HG03342 (cell line): Measurements from ENCODE around the gene OMG.
A peak's percentile ranks its signal among the peaks of the same experiment; 100 is the strongest.
"Not testable (repeated sequence)": the region's sequence is repeated elsewhere in the genome, so short reads cannot be mapped to it uniquely, and the experiment has no call there.

ENCODE experiments used
- ATAC-seq: cut with Tn5 transposase; IDR thresholded peaks from one replicate; pipeline ENCODE4 v1.9.1; 2021; ENCODE audit warnings: mild to moderate bottlenecking, moderate library complexity; ENCODE audit not compliant: unreplicated experiment

The OMG gene, protein sequence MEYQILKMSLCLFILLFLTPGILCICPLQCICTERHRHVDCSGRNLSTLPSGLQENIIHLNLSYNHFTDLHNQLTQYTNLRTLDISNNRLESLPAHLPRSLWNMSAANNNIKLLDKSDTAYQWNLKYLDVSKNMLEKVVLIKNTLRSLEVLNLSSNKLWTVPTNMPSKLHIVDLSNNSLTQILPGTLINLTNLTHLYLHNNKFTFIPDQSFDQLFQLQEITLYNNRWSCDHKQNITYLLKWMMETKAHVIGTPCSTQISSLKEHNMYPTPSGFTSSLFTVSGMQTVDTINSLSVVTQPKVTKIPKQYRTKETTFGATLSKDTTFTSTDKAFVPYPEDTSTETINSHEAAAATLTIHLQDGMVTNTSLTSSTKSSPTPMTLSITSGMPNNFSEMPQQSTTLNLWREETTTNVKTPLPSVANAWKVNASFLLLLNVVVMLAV

DNA sequence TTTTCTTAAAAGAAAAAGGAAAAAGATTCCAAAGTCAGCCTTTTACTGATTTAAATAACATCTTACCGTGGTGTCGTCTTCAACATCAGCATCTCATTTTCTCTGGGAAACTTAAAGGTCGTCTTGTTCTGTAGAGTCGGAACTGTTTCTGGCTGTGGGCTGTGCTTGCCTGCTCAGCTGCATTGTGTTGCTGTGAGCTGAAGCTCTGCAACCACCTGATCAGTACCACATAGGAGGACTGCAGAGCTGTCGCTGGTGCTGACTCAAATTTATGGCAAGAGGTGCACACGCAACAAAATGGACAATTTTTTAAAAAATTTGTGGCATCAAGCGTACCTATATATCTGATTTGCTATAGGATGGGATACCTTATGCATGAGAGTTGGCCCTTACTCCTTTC lies at the start of gene OMG:
TSS of gene OMG (minus strand) at position 150 of the 400 bp plus-strand sequence. CDS start 908 bp downstream, outside the sequence.
- ATAC-seq = no peak

DNA sequence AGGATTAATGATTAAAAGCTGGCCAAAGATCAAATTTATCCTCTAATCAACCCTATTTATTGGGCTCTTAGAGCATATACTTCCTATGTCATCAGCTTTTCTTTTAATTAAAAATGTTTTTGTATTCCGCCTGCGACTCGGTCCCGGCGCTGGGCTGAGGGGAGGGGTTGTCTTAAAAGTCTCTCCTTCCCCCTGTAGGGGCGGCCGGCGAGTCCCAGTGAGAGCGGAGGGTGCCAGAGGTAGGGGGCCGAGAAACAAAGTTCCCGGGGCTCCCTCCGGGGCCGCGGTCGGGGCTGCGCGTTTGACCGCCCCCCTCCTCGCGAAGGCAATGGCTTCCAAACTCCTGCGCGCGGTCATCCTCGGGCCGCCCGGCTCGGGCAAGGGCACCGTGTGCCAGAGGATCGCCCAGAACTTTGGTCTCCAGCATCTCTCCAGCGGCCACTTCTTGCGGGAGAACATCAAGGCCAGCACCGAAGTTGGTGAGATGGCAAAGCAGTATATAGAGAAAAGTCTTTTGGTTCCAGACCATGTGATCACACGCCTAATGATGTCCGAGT lies 48.2 kb upstream of the OMG start:
- ATAC-seq = not testable (repeated sequence)

- ATAC-seq = no peak
These were observed 43.0 kb upstream of the OMG start for GRCh38 chr17:31339906-31340661.

DNA sequence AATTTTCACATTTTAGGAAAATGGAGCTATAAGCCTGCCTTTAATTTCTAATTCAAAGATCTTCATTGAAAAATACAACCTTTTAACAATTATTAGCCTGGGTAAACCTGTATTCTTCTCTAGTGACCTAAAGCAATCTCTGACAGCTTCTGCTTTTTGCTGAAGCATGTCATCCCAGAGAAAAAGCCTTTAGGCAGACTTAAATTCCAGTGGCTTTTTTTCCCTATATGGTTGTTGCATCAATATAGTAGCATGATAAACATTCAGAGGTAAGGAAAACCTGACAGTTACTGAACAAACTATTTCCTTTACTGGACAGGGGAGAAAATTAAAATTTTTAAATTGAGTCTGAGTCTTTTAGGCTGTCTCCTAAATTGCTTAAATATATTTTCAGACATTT lies 32.2 kb upstream of the OMG start:
- ATAC-seq = no peak

- no peak for ATAC-seq
These were observed 31.1 kb upstream of the OMG start for GRCh38 chr17:31328160-31328535.

GRCh38 chr17:31327534-31328159 lies 30.6 kb upstream of the OMG start:
- ATAC-seq = no peak

- ATAC-seq = no peak
These were observed 26.5 kb upstream of the OMG start for GRCh38 chr17:31323551-31323950.

DNA sequence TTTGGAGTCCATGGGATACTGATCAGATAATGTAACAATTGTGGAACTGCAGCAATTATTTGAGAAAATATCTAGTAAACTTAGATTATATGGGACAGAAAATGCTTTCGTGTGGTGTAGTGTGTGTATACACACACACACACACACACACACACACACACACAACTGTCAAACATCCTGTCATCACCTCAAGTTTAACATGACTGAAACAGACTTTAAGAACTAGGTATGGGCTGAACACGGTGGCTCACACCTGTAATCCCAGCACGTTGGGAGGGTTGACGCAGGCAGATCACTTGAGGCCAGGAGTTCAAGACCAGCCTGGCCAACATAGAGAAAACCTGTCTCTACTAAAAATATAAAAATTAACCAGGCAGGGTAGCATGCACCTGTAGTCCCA lies 24.9 kb upstream of the OMG start:
- no peak for ATAC-seq

GRCh38 chr17:31321481-31321880 lies 24.4 kb upstream of the OMG start, which contains the start of gene EVI2A:
EVI2A (minus strand) TSS chr17:31321622; CDS start chr17:31319013, 2,609 bp downstream.
- no peak for ATAC-seq

DNA sequence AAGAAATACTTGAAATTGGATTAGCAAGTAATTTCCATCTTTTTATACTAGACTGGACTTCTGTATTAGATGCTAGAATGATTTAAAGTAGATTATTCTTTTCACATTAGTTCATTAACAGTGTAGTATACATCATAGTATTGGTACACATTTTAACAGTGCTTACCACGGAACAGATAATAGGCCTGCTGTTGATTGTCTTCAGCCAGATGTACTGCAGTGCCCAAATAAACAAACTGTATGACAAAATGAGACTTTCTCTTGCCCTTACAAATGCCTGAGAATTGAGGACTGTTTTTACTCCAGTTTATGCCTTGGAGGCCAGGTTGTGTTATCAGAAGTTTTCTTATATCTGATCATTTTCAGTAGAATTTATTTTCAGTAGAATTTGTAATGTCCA lies 23.8 kb upstream of the OMG start:
- ATAC-seq = no peak

DNA sequence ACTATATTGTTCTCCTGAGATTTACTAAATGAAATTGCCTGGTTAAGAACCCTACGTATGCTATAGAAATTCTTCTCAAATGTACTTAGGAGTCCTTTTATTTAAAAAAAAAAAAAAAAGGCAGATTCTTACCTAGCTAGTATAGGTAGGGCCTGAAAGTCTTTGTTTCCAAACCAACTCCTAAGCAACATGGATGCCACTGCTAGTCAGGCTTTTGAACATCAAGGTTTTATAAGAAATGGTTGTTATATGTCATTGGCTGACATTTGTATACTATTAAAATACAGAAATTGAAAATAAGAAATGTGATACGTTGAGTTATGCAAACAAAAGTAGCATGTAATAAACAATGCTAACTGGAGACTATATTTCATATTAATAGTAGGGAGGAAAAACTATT lies 23.2 kb upstream of the OMG start:
- ATAC-seq = no peak

GRCh38 chr17:31318851-31319661 lies 22.0 kb upstream of the OMG start:
- ATAC-seq = no peak

GRCh38 chr17:31318298-31318801 lies 21.3 kb upstream of the OMG start:
- ATAC-seq = peak; percentile 38

GRCh38 chr17:31314782-31315100 lies 17.7 kb upstream of the OMG start:
- no peak for ATAC-seq

DNA sequence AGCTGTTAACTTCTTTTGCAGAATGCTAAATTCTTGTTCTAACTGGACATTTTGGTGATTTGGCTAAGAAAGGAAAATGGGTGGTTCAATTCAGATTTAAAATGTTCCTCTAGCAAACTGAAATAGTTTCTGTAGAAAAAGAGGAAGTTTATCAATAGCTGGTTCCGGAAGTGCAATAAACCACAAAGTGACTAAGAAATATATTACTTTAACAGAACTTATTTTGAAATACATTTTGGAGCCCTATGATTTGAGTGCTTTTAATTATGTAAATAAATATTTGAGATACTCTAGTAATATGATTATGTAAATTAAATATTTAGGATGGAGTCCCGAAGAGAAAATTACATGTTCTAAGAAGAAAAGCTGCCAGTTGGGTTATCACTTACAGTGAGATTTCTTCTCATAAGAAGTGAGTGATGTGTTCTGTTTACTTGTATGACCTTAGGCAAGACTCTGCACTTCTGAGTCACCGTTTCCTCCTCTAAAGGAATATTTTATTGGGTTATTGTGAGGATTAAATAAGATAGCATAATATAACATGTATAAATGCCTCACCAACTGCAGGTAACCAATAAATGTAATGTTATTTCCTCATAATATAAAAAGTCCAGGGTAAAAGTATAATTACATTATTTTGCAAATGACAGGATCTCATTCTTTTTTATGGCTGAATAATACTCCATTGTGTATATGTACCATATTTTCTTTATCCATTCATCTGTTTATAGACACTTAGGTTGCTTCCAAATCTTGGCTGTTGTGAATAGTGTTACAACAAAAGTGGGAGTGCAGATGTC lies 17.1 kb upstream of the OMG start, which contains the start of gene EVI2B:
TSS of gene EVI2B (minus strand) at position 73 of the 800 bp plus-strand sequence. CDS start 8,445 bp downstream, outside the sequence.
- no peak for ATAC-seq

GRCh38 chr17:31312223-31312622 lies 15.2 kb upstream of the OMG start:
- ATAC-seq = not testable (repeated sequence)

GRCh38 chr17:31311526-31311925 lies 14.5 kb upstream of the OMG start:
- no peak for ATAC-seq

- no peak for ATAC-seq
These were observed 13.8 kb upstream of the OMG start for GRCh38 chr17:31310886-31311285.

DNA sequence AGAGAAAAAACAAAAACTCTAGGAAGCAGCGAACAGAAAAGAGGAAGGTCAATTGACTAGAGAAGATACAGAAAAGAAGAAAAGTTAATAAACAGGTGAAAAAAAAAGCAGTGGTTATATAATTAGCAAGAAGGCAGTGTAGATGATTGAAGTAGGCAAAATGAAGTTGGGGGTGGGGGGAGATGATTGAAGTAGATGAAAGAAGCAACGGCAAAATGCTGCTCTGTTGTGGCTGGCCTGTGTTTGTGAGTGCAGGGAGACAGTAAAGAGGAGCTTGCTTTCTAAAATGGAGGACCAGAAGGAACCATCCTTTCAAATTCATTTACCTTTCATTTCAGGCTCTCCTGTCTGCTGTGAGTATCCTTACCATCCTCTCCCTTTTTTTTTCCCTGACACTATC lies 13.2 kb upstream of the OMG start:
- ATAC-seq = no peak
